ENCODE measurements around the gene DNAJC18.

The DNAJC18 gene

DNA sequence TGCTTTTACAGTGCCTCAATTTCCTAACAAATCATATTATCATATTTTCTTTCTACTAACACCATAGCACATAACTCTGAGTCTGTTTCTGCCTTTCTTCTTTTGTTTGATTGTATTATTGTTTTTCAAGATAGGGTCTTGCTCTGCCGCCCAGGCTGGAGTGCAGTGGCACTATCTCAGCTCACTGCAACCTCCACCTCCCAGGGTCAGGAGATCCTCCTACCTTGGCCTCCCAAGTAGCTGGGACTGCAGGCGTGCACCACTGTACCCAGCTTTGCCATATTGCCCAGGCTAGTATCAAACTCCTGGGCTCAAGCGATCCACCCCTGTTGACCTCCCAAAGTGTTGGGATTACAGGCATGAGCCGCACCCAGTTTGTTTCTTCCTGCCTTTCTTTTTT lies 78.9 kb downstream of the DNAJC18 start:
- DNase-seq, result no peak

All from NCI-H69 (cell line).